Neural cell (in vitro differentiated cells): ENCODE results near the gene TMCO4. TPM values are rescaled to one million over a fixed set of nuclear protein-coding genes. Genes with fewer than 3 reads are reported as not detected.

Source experiments
- H2AFZ ChIP-seq: fragments of 200-600, 300-800 bp; sonication (generic), shearing (Covaris generic); 2 replicates; pipeline ENCODE4 v1.6.0; 2014; ENCODE audit warnings: low read depth, mild to moderate bottlenecking, antibody characterized with exemption, low read length, moderate library complexity
- H3F3A ChIP-seq: fragments of 200-600 bp; shearing (Covaris generic); 2 replicates; pipeline ENCODE4 v1.6.1; 2016; ENCODE audit warnings: mild to moderate bottlenecking, moderate library complexity, mixed read lengths, antibody characterized with exemption, low read length; ENCODE audit not compliant: insufficient read depth, poor library complexity, severe bottlenecking
- H3K27ac ChIP-seq: fragments of 200-600, 300-800 bp; sonication (generic), shearing (Covaris generic); 2 replicates; pipeline ENCODE4 v1.5.1; 2014; ENCODE audit warnings: mild to moderate bottlenecking, low read length, moderate library complexity
- H3K27me3 ChIP-seq: fragments of 300-800, 200-600 bp; sonication (generic), shearing (Covaris generic); 2 replicates; pipeline ENCODE4 v1.6.0; 2014; ENCODE audit warnings: mild to moderate bottlenecking, low read depth, low read length, moderate library complexity; ENCODE audit not compliant: insufficient read depth
- H3K36me3 ChIP-seq: fragments of 300-800, 200-600 bp; sonication (generic), shearing (Covaris generic); 2 replicates; pipeline ENCODE4 v1.5.1; 2014; ENCODE audit warnings: mild to moderate bottlenecking, antibody characterized with exemption, low read length, moderate library complexity; ENCODE audit not compliant: insufficient read depth
- H3K4me2 ChIP-seq: fragments of 300-800, 200-600 bp; sonication (generic), shearing (Covaris generic); 2 replicates; pipeline ENCODE4 v1.6.0; 2014; ENCODE audit warnings: mild to moderate bottlenecking, low read length
- H3K4me3 ChIP-seq: fragments of 300-800, 200-600 bp; sonication (generic), shearing (Covaris generic); 2 replicates; pipeline ENCODE4 v1.5.1; 2014; ENCODE audit warnings: mild to moderate bottlenecking, low read length, moderate library complexity
- H3K79me2 ChIP-seq: fragments of 200-600 bp; shearing (Covaris generic); replicated peaks from 2 replicates; pipeline ENCODE4 v1.6.0; 2014; ENCODE audit warnings: mild to moderate bottlenecking, low read length, moderate library complexity; ENCODE audit not compliant: insufficient read depth
- H3K9ac ChIP-seq: fragments of 300-800, 200-600 bp; sonication (generic), shearing (Covaris generic); 2 replicates; pipeline ENCODE4 v1.6.1; 2016; ENCODE audit warnings: mild to moderate bottlenecking, low read length, mixed read lengths
- H3K9me2 ChIP-seq: fragments of 200-600 bp; shearing (Covaris generic); 2 replicates; pipeline ENCODE4 v1.6.1; 2016; ENCODE audit warnings: mild to moderate bottlenecking, low read length, mixed read lengths; ENCODE audit not compliant: insufficient read depth
- H3K9me3 ChIP-seq: fragments of 200-600, 300-800 bp; sonication (generic), shearing (Covaris generic); 2 replicates; pipeline ENCODE4 v1.6.1; 2016; ENCODE audit warnings: mild to moderate bottlenecking, mixed run types, low read length, moderate library complexity, mixed read lengths
- H4K20me1 ChIP-seq: fragments of 200-600 bp; shearing (Covaris generic); 2 replicates; pipeline ENCODE4 v1.6.1; 2016; ENCODE audit warnings: mild to moderate bottlenecking, mixed run types; ENCODE audit not compliant: insufficient read depth
- CTCF ChIP-seq: fragments of 450-650 bp; IDR thresholded peaks from 2 replicates; pipeline ENCODE4 v1.5.1; 2014; ENCODE audit warnings: antibody characterized with exemption, mild to moderate bottlenecking, moderate library complexity; ENCODE audit not compliant: poor library complexity, severe bottlenecking
- MXI1 ChIP-seq: fragments of 450-650 bp; conservative IDR thresholded peaks from 2 replicates; pipeline ENCODE4 v1.6.1; 2014; ENCODE audit warnings: antibody characterized with exemption, mild to moderate bottlenecking; ENCODE audit not compliant: poor library complexity, severe bottlenecking
- POLR2AphosphoS5 ChIP-seq: IDR thresholded peaks from 2 replicates; pipeline ENCODE4 v1.6.1; 2012
- RAD21 ChIP-seq: fragments of 450-650 bp; conservative IDR thresholded peaks from 2 replicates; pipeline ENCODE4 v1.6.1; 2014; ENCODE audit warnings: antibody characterized with exemption, mild to moderate bottlenecking, moderate library complexity
- REST ChIP-seq: IDR thresholded peaks from 2 replicates; pipeline ENCODE4 v1.6.1; 2012; ENCODE audit warnings: borderline replicate concordance
- SMC3 ChIP-seq: fragments of 450-650 bp; conservative IDR thresholded peaks from 2 replicates; pipeline ENCODE4 v1.6.1; 2014; ENCODE audit warnings: antibody characterized with exemption, mild to moderate bottlenecking, moderate library complexity; ENCODE audit not compliant: poor library complexity
- TAF1 ChIP-seq: IDR thresholded peaks from 2 replicates; pipeline ENCODE4 v1.6.1; 2012; ENCODE audit warnings: low read depth
- polyA plus RNA-seq: library from polyadenylated mRNA; depleted of rRNA; stranded (reverse); fragments of >200 nt; gene quantifications from 2 replicates; pipeline ENCODE4 v1.2.3, GENCODE V29; 2014

The TMCO4 gene
- polyA plus RNA-seq, 1 donor from 2014 or later: not detected

DNA sequence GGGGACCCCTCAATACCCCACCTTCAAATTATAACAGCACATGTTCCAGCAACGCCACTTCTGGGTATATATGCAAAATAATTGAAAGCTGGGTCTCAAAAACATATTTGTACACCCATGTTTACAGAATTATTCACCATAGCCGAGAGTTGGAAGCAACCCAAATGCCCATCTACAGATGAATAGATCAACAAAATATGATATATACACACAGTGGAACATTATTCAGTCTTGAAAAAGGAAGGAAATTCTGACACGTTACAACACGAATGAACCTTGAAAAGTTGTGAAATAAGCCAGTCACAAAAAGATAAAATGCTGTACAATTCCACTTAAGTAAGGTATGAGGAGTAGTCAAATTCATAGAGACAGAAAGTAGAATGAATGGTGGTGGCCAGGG, 5.1 kb downstream of the TMCO4 start:
- Histone ChIP-seq H3K4me3 (no peak overlapping the region), H3K79me2 (no peaks in the 10 kb centered on the region), H3K36me3 (no peaks in the 10 kb centered on the region), H3K4me2 (no peak overlapping the region), H3K9ac (no peak overlapping the region), H3K9me2 (no peaks in the 10 kb centered on the region), H3K27me3 (peaks cover 16% of the 10 kb centered on the region), H2AFZ (no peak overlapping the region), H3F3A (no peaks in the 10 kb centered on the region), H4K20me1 (no peaks in the 10 kb centered on the region), H3K27ac (no peak overlapping the region), H3K9me3 (no peaks in the 10 kb centered on the region)
- TF ChIP-seq MXI1 (no peak), REST (no peak), POLR2AphosphoS5 (no peak), CTCF (no peak), TAF1 (no peak), SMC3 (no peak), RAD21 (no peak)

- Histone ChIP-seq H3K9me3 (no peaks in the 10 kb centered on the region), H3K79me2 (no peaks in the 10 kb centered on the region), H3F3A (no peaks in the 10 kb centered on the region), H3K4me2 (no peak overlapping the region), H3K9ac (no peak overlapping the region), H2AFZ (no peak overlapping the region), H3K9me2 (no peaks in the 10 kb centered on the region), H3K36me3 (no peaks in the 10 kb centered on the region), H4K20me1 (no peaks in the 10 kb centered on the region), H3K27me3 (peaks cover 6% of the 10 kb centered on the region), H3K4me3 (no peak overlapping the region), H3K27ac (no peak overlapping the region)
- TF ChIP-seq TAF1 (no peak), REST (no peak)
Measured at GRCh38 chr1:19793360-19794046, 6.2 kb downstream of the TMCO4 start.
